GM18511 (cell line): Measurements from ENCODE around the gene TMEM131.
A peak's percentile ranks its signal among the peaks of the same experiment; 100 is the strongest.

Experiments
- ATAC-seq: cut with Tn5 transposase; IDR thresholded peaks from one replicate; pipeline ENCODE4 v1.9.1; 2021; ENCODE audit warnings: mild to moderate bottlenecking, moderate library complexity; ENCODE audit not compliant: unreplicated experiment

The TMEM131 gene

GRCh38 chr2:97742381-97742847 lies 253.3 kb downstream of the TMEM131 start:
- no peak for ATAC-seq

DNA sequence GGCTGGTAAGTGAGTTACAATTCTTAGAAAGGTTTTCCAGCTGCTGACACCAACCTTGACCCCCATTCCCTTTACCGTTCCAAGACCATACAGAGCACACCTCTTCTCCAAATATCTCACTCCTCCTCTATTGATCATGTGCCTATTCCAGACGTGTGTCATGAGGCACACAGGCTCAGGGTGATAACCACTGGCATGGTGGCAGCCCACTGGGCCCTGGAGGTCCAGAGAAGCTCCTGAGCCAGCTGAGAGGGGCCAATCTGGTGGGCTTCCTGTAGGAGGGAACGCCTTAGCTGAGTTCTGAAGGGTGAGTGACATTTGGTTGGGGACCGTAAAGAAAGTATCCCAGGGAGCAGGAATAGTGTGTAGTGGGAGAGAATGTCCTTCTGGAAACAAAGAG lies 254.1 kb downstream of the TMEM131 start:
- ATAC-seq: no peak

- ATAC-seq: no peak
These were observed 254.5 kb downstream of the TMEM131 start for GRCh38 chr2:97741251-97741650.

DNA sequence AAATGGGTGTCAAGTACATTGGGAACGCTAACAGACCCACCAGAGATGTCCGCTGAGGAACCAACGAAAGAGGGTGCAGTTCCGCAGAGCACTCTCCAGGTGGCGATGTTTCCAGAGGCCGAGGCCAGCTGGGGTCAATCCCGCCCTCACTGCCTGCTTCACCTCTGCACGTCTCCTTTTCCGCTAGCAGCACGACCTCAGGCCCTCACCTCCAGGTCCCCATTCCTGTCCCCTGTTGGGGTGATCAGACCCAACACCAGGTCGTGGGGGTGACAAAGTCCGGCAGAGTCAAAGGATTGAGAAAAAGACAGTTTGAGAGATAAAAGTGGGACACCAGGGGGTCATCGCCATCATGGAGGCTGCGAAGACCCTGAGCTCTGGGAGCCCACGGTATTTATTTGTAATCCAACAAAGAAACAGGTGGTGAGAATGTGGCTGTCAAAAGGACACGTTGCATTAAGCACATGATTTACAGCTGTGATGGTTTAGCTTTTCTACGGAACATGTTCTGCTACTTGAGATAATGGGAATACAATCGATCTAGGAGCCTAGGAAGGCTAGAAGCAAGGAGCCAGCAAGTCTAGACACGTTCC lies 255.1 kb downstream of the TMEM131 start:
- peak; percentile 53 for ATAC-seq

DNA sequence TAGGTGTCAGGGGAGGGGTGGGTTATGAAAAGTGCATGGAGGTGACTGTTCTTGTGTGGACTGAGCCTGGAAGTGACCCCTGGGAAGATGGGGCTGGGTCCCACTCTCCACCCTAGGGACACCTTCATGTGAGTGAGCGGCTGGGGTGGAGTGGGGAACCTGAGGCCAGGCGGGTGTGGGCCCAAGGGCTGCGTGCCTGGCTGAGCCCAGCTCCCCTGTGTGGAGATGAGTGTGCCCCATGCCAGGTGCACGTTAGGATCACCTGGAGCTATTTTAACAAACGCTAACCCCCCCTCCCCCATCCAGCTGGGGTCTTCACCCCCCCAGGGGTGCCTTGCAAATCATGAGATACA lies 255.9 kb downstream of the TMEM131 start:
- no peak for ATAC-seq

GRCh38 chr2:97739020-97739892 lies 256.5 kb downstream of the TMEM131 start:
- ATAC-seq: no peak

DNA sequence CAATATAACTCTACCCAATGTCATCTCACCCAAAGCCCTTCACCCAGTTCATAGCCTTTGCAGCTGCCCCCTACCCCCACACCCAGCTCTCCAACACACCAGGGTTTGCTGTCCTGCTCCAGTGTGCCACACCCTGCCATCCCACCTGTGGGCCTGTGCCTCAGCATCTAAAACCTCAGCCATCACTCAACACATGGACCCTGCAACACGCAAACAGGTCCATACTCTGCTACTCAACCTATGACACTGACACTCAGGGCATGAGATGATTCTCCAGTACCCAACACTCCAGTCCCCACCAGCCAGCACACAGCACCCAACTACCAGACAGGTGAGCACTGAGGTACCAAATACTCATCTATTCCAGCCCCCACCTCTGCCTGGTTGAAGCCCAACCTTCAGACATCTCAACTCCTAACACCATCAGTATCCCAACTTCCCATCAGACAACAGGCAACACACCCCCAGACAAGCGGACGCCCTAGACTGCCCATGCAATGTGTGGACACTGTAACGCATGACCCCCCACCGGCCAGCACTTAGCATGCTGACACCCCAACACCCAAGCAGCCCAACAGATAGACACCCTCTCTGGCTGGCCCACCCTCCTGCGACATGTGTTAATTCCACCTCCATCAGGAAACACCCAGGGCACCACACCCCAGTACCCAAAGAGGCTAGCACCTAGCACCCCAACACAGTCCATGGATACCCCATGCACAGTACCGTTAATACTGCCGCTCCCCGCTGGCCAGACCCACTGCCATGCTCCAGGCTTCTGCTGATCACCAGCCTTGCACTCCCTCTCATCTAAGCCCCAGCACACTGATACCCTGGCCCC lies 257.3 kb downstream of the TMEM131 start:
- no peak for ATAC-seq

DNA sequence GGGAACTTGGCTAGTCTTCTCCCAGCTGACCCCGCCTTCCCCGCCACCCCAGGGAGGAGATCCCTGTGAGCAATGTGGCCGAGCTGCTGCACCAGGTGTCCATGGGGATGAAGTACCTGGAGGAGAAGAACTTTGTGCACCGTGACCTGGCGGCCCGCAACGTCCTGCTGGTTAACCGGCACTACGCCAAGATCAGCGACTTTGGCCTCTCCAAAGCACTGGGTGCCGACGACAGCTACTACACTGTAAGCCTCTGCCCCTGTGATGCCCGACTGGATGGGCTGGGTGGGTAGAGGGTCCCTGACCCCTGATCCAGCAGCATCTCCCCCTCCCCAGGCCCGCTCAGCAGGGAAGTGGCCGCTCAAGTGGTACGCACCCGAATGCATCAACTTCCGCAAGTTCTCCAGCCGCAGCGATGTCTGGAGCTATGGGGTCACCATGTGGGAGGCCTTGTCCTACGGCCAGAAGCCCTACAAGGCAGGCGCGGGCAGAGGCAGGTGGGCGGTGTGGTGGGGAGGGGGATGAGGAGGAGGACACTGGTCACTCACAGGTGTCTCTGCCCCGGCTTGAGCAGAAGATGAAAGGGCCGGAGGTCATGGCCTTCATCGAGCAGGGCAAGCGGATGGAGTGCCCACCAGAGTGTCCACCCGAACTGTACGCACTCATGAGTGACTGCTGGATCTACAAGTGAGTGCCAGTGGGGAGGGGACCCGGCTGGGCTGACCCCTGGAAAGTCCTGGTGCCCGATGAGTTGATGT lies 258.1 kb downstream of the TMEM131 start:
- ATAC-seq: no peak

DNA sequence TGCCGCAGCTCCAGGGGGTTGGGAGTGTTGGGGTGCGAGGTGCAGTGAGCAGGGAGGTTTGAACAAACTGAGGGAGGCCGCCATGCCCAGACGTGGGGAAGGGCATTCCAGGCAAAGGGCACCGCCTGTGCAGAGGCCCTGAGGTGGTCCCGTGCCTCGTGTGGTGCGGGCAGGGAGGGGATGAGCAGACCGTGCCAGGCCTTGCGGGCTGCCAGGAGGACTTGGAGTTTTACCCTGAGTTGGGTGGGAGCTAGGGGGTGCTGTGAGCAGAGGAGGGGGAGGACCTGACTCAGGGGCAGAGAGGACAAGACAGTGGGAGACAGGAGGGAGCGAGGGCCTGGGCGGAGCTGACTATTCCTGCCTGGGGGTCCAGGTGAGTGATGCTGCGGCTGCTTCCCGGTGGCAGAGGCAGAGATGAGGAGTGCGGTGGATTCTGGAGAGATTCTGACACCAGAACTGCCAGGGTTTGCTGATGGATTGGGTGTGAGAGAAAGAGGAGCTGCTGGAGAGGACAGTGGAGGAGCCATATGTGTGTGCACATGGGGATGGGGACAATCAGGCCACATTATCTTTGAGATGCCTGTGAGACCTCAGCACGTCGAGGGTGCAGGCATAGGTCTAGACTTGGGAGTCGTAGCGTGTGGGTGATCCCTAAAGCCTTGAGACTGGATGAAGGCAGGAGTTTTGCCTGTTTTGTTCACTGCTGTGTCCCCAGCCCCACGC lies 259.0 kb downstream of the TMEM131 start:
- no peak for ATAC-seq

GRCh38 chr2:97736185-97736584 lies 259.6 kb downstream of the TMEM131 start:
- no peak for ATAC-seq

DNA sequence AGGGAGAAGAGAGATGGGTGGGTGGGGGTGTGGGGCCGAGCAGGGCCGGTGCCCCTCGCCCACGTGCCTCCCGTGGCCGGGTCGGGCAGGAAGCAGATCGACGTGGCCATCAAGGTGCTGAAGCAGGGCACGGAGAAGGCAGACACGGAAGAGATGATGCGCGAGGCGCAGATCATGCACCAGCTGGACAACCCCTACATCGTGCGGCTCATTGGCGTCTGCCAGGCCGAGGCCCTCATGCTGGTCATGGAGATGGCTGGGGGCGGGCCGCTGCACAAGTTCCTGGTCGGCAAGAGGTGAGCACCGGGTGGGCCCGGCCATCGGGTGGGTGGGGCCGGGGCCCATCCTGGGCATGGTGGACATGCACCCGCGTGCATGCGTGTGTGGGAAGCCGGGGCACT lies 260.6 kb downstream of the TMEM131 start:
- ATAC-seq: no peak

- ATAC-seq: no peak
These were observed 261.4 kb downstream of the TMEM131 start for GRCh38 chr2:97734061-97735051.

DNA sequence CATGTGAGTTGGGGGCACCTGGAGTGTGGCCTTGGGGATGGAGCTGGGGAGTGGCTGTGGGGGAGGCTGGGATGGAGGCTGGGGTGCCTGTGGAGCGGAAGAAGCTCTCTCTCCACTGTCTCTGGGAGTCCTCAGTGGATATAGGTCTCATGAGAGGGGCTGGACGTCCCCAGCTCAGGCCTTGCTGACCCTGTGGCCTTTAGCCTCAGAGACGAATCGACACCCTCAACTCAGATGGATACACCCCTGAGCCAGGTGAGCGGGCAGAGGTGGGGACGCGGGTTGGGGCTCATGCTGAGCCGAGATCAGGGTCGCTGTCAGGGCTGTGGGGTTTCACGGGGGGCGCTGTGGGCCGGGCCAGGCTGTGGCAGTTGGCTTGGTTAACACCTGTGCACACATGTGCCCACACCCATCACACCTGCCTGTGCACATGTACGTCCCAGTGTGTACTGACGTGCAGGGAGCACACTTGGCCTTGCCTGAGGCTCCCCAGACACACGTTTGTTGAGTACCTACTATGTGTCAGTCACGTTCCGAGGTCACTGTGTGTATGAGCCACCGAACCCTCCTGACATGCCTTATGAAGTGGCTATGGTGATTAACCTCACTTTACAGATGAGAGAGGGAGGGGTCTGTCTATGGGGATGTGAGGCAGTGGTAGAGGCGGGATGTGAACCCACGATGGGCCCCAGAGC lies 262.3 kb downstream of the TMEM131 start:
- ATAC-seq: no peak

DNA sequence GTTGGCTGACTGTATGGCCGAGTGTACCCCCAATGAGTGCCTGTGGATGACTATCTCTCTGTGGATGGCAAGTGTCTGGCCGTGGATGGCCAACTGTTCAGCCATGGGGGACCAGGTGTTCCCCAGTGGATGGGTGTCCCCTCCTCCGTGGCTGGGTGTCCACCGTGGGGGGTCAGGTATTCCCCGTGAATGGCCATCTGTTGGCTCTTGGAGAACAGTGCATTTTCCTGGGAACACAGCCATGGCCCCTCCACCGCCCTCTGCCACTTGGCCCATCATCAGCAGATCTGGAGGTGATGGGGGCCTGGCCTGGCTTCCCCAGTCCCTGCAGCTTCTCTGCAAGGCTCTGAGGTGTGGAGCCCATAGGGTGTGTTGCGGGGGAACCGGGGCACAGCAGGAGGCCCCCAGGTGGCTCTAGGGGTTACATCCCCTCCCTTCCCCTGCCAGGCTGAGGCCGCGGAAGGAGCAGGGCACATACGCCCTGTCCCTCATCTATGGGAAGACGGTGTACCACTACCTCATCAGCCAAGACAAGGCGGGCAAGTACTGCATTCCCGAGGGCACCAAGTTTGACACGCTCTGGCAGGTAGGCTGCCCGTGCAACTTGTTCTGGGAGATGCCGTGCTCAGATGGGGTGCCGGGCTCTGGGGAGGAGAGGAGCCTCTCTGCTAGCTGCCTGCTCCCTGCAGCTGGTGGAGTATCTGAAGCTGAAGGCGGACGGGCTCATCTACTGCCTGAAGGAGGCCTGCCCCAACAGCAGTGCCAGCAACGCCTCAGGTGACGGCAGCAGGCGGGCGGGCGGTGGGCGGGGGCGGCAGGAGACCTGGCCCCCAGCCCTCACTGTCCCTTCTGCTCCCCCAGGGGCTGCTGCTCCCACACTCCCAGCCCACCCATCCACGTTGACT lies 263.1 kb downstream of the TMEM131 start:
- ATAC-seq: no peak

- ATAC-seq: no peak
These were observed 264.3 kb downstream of the TMEM131 start for GRCh38 chr2:97731274-97732020.

DNA sequence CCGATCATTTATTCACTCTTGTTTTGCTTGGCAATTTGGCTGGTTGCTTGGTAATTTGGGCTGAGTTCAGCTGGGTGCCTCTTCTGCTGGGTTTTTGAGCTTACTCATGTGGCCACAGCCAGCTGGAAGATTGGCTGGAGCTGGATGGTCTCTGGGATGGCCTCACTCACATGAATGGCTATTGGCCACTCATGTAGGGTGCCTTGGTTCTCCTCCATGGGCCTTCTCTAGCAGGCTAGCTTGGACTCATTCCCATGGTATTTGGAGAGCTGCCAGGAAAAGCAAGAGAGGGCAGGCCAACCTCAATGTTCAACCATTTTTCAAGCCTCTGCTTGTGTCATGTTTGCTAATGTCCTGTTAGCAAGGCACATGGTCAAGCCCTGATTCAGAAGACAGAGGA lies 265.5 kb downstream of the TMEM131 start:
- no peak for ATAC-seq
